NCI-H748 (cell line): ENCODE measurements around the gene CD300LD.
A peak's percentile ranks its signal among the peaks of the same experiment; 100 is the strongest.
"Not testable (repeated sequence)": the region's sequence is repeated elsewhere in the genome, so short reads cannot be mapped to it uniquely, and the experiment has no call there.

Experiments
- DNase-seq: peaks from one replicate; lab custom pipeline; 2025; ENCODE audit not compliant: unreplicated experiment; lab: John Stamatoyannopoulos, UW

CD300LD gene

DNA sequence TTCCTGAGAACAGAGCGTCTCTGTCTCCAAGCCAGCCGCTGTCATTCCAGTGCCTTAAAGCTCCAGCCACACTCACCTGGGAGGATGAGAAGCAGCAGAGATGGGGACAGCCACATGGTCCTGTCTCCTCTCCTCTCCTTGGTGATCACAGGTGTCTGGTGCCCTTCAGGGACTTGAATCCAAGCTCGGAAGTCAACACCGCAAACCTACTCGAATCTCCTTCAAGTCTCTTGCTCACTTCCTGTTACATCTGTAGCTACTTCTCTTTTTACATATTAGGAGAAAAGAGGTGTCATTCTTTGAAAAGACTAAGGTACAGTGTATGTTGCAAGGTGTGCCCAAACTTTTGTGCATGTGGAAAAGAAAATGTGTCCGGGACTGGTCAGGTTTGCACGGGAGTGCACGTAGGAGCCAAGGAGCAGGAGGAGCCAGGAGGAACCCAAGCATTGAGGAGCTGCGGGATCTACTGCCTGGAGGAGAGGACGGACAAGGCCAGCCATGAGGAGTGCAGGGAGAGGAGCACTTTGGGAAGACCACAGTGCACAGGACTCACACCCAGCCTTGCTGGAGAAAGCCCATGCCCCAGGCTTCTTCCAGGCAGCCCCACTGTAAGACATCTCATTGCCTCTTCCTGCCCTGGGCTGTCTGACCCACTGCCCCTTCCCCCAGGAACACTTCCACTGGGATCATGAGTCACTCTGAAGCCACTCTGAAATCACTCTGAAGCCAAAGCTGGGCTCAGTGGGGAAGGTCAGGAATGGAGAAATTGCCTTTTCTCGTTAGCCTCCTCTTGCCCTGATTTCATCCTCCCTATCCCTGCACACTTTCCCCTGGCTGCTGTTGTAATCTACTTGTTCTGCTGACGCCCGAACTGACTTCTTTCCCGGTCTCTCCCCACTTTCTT, at the start of gene CD300LD:
Gene CD300LD (minus strand): TSS at position 197 of the 904 bp plus-strand sequence. CDS start 81 bp downstream, at position 116.
- no peak for DNase-seq

- DNase-seq, result no peak
Measured at GRCh38 chr17:74641224-74641957, 49.3 kb upstream of the CD300LD start.

DNA sequence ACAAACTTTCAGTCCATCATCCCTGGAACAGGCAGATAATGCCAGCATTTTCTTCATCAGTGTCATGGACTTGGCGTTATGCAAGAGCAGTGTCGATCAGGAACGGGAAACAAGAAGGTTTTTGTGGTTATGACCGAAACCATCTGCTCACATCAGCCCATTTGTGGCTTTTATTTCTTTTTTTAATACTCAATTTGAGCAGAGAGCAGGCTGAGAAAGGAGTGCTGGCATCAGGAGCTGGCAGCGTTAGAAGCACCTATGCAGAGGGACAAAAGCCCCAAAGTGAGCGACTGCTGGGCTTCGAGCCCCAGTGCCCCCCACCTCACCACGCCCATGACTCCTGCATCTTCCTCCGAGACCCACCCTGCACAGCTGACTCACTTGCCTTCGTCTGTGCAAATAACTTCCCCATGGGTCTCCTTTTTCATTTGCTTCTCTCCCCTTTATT, 47.6 kb upstream of the CD300LD start:
- DNase-seq, result no peak

DNA sequence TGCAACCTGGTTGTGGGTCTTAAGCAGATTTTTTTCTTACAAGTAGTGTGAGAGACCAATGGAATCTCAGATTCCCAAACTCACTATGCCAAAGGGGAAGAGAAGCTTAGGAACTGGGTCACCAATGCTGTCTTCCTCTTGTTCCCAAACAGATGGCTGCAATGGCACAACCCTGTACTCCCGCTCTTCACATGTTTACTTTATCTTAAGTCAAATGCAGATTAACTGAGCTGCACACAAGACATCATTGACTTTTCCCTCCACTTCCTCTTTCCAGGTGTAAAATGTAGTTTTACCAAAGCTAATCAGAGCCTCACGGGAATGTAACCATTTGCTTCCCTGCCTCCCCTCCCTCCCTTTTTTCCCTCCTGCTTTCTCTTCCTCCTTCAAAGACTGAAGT, 45.8 kb upstream of the CD300LD start:
- no peak for DNase-seq

DNA sequence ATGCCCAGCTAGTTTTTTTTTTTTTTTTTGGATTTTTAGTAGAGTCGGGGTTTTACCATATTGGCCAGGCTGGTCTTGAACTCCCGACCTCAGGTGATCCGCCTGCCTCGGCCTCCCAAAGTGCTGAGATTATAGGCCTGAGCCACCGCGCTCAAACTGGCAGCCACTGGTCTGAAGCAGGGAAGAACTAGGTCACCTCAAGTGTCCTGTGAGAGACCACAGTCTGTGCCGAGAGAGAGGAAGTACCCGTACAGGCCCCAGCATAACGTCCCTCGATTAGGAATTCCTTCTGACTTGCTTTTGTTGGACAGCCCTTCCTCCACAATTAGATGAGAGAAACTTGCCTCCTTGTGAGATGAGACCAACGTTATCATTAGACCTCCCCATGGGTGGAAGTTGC, 45.2 kb upstream of the CD300LD start:
- DNase-seq, result no peak

DNA sequence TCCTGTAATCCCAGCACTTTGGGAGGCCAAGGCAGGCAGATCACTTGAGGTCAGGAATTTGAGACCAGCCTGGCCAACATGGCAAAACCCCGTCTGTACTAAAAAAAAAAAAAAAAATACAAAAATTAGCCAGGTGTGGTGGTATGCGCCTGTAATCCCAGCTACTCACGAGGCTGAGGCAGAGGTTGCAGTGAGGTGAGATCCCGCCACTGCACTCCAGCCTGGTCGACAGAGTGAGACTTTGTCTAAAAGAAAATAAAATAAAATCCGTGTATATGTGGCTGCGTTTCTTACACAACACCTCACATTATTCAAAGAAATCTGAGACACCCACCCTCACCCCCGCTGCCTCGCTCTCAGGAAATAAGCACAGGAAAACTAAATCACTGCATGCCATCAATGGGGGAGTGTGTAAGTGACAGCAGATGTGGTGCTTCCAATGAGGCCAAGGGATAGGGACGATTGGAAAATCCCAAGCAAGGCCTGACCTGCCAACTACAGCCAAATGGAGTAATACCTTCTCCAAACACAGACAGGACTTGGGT, 44.5 kb upstream of the CD300LD start:
- DNase-seq, result not testable (repeated sequence)

DNA sequence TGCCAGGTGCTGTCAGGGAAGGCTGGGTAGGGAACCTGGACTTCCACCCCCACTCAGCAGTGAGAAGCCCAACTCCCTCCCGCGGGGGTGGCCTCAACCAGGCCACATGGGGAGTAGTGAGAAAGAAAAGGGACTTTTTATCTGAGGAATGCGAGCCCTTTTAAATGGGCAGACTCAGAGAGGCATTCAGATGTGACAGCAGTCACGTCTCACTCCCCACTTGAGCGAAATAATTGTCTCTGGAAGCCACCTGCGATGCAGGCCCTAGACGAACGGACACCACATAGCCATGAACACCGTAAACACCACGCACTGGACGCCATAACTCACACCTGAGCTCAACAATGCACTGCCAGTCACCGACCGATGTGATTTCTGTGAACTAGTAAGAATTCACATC, 43.3 kb upstream of the CD300LD start:
- DNase-seq, result peak; percentile 60

DNA sequence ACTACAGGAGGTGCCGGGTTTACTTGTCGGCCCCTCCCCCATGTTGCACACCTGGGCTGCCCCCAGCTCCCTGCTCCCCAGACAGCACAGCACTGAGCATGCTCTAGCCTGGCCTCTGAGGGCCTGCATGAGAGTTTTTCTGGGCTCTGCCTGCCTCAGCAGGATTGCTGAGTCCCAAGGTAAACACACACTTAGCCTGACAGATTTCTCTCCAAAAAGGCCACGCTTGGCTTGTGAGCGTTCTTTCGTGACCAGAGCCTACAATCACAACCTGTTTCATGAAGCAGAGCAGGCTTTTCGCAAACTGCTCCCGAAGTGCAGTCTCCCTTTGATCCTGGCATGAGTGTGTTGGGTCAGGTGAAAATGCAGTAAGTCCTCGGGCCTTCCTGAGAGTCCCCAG, 41.2 kb upstream of the CD300LD start:
- no peak for DNase-seq

DNA sequence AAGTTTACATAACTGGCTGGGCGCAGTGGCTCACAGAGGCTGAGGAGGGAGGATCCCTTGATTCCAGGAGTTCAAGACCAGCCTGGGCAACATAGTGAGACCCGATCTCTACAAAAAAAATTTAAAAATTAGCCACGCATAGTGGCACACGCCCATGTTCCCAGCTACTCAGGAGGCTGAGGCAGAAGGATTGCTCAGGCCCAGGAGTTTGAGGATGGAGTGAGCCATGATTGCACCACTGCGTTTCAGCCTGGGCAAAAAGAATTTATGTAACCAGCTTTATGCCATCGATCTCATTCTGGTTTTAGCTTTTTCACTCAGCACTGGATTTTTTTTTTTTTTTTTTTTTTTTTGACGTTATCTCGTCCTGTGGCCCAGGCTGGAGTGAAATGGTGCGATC, 40.5 kb upstream of the CD300LD start:
- no peak for DNase-seq

GRCh38 chr17:74631468-74632450, 39.7 kb upstream of the CD300LD start:
- peak; percentile 14 for DNase-seq

DNA sequence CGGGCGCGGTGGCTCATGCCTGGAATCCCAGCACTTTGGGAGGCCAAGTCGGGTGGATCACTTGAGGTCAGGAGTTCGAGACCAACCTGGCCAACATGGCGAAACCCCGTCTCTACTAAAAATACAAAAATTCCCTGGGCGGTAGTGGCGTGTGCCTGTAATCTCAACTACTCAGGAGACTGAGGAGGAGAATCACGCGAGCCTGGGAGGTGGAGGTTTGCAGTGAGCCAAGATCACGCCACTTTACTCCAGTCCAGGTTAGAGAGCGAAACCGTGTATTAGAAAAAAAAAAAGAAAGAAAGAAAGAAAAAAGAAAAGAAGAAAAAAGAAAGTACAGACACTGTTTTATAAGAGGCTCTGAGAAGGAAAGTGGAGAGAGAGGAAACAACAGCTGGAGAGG, 38.2 kb upstream of the CD300LD start:
- not testable (repeated sequence) for DNase-seq

DNA sequence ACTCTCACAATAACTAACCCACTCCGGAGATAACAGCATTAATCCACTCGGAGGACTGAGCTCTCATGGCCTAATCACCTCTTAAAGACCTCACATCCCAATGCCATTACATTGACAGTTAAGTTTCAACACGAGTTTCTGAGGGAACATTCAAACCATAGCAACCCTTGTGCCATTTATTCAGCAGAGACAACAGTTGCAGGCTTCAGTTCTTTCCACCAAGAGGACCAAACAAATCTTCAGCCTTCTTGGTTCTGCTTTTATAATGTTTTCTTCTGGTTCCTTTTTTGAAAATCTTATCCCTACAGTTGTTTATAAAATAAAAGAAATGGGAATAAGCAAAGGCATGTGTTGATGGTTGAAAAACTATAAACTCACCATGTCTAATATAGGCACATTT, 33.6 kb upstream of the CD300LD start:
- DNase-seq, result no peak

DNA sequence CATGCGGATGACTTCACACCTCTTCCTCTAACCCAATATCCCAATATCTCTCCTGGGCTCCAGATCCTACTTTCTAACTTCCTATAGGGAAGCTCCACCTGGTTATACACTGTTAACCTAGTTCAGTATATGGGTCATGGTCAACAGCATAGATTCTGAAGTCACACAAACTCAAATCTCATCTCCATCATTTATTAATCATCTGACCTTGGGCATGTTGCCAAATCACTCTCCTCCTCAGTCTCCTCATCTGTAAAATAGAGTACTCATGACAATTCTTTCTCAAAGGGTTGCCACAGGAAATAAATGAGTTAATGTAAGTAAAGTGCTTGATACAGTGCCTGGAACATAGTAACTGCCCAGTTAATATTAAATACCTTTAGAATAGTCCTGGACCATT, 32.0 kb upstream of the CD300LD start:
- DNase-seq, result no peak

- DNase-seq, result no peak
Measured at GRCh38 chr17:74623693-74624093, 31.6 kb upstream of the CD300LD start, which contains the start of gene CD300E. Gene CD300E (minus strand): TSS chr17:74623738. CDS start chr17:74623621, 117 bp downstream.

DNA sequence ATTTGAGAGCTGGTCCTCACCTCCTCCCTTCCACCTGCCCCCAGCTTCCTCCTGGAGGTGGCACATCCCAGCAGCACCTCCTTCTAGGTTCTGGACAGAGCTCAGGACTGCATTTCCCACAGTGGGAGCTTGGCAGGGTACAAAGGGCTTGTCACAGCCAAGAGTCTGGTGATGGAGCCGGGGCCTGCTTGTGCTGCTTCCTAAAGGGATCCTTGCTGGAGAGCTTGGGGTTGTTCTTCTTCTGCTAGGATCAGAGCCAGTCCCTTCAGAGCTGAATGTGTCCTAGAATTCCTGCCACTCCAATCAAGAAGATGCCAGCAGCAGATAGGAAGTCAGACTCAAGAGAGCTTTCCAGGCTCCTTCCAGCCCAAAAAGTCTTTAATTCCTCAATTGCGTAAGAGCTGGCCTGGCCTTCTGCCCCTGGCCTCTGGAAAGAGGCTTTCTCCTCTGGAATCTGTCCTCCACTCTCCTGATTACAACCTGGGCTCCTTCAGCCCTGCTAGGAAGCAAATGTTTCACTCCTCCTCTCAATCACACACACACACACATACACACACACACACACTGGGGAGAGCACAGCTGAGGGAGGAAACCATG, 27.1 kb upstream of the CD300LD start:
- DNase-seq, result no peak

DNA sequence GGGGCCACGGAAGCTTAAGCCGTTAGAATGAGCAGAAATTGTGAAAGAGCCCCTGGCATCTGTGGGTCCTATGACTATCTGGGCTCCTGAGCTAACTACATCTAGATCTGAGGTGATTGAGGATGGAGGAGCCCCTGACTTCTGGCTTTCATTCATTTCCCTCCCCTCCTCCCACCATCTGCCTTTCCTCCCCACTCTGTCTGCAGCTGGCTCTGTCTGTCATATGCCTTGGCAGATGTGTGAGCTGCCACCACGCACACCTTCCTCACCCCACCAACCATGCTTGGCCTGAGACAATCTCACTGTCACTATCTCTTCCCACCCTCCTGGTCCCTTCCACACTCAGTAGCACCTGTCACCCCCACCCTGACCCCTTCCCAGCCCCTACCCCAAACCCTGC, 26.4 kb upstream of the CD300LD start:
- no peak for DNase-seq

DNA sequence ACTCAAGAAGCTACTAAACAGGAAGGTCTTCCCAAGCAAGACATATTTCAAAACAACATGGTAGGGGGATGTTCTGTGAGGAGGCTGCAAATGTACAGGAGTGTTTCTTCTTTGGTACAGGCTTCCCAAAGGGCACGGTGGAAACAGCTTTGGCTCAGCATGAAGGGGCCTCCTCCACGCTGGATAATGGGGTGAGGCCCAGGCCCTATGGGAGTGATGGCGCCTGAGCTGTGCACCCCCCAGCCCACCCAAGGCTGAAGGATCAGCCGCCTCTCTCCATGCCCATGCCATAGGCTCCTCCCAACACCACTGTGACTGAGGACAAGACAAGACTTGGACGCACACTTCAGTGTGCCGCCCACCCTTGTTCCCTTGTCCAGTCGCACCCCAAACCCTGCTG, 24.6 kb upstream of the CD300LD start:
- DNase-seq, result no peak

DNA sequence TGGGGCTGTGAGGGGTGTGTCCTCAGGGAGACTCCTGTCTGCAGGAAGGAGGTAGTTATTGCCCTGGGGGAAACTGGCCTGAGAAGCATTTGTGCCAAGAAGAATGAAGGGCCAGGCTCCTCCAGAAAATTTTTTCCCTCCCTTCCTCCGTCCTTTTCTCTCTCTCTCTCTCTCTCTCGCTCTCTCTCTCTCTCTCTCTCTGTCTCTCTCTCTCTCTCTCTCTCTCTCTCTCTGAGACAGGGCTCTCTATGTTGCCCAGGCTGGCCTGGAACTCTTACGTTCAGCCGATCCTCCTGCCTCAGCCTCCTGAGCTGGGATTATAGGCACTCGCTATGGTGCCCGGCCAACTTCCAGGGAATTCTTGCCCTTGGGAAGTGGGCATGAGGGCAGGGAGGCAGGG, 20.0 kb upstream of the CD300LD start:
- DNase-seq, result no peak

- DNase-seq, result no peak
Measured at GRCh38 chr17:74610108-74610507, 18.0 kb upstream of the CD300LD start.

DNA sequence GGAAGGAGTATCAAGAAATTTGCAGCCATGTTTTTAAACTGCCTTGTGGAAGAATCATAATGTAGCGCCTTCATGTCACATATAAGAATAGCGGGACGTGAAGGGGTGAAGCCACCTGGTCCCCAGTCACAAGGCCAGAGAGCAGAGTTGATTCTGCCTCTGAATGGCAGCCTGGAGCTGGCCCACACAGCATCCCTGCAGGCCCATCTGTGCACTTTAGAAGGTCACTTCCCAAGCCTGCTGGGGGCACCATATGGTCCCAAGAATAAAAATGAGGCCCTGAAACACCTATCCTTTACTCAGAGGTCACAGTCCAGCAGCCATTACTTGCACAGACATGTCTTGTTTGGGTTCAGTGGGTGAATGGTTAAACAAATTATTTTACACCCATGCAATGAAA, 16.4 kb upstream of the CD300LD start:
- DNase-seq, result no peak
